Fibroblast of lung (primary cell): Measurements from ENCODE around the gene VWA7.

Source experiments
- EZH2 ChIP-seq: IDR thresholded peaks from 2 replicates; pipeline ENCODE4 v1.5.1; 2012; ENCODE audit warnings: low read length, control low read depth, mild to moderate bottlenecking; ENCODE audit errors: missing control alignments
- TF ChIP-seq, protein P1 (sequence below), 2 donors: IDR thresholded peaks in 1 of 2; conservative IDR thresholded peaks in 1 of 2; 1 replicate in 1 of 2; 2 replicates in 1 of 2; pipeline ENCODE4 v1.5.1; 2011 to 2012; ENCODE audit warnings: low read length in 2 of 2, control low read depth in 1 of 2, inconsistent platforms in 1 of 2, low read depth in 1 of 2, mild to moderate bottlenecking in 1 of 2

DNA sequence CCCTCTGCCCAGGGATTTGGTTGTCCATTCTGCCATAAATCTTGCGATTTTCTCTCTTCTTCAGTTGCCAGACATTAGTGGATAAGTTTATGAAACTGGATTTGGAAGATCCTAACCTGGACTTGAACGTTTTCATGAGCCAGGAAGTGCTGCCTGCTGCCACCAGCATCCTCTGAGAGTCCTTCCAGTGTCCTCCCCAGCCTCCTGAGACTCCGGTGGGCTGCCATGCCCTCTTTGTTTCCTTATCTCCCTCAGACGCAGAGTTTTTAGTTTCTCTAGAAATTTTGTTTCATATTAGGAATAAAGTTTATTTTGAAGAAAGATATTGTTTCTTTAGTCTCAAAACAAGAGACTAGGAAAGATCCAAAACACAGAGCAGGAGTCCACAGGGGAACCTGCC is 14.8 kb downstream of the VWA7 start, which contains the start of gene SAPCD1:
- TF ChIP-seq, protein P1, sequence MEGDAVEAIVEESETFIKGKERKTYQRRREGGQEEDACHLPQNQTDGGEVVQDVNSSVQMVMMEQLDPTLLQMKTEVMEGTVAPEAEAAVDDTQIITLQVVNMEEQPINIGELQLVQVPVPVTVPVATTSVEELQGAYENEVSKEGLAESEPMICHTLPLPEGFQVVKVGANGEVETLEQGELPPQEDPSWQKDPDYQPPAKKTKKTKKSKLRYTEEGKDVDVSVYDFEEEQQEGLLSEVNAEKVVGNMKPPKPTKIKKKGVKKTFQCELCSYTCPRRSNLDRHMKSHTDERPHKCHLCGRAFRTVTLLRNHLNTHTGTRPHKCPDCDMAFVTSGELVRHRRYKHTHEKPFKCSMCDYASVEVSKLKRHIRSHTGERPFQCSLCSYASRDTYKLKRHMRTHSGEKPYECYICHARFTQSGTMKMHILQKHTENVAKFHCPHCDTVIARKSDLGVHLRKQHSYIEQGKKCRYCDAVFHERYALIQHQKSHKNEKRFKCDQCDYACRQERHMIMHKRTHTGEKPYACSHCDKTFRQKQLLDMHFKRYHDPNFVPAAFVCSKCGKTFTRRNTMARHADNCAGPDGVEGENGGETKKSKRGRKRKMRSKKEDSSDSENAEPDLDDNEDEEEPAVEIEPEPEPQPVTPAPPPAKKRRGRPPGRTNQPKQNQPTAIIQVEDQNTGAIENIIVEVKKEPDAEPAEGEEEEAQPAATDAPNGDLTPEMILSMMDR (conservative IDR thresholded peaks at IDR 0.05 in 1 of 2, IDR thresholded peaks at IDR 0.05 in 1 of 2; ENCODE audit: low read depth in 1 of 2, low read length in 2 of 2) = no peak
- no peak for TF ChIP-seq EZH2
